GM21786 (cell line): Measurements from ENCODE around the gene BTNL8.
"Not testable (repeated sequence)": the region's sequence is repeated elsewhere in the genome, so short reads cannot be mapped to it uniquely, and the experiment has no call there.

Experiments used
- ATAC-seq: cut with Tn5 transposase; IDR thresholded peaks from one replicate; pipeline ENCODE4 v1.9.1; 2021; ENCODE audit not compliant: unreplicated experiment

The BTNL8 gene

GRCh38 chr5:180874804-180875582 lies 24.0 kb upstream of the BTNL8 start:
- no peak for ATAC-seq

- ATAC-seq: no peak
Measured at GRCh38 chr5:180875860-180876426, 23.0 kb upstream of the BTNL8 start.

- not testable (repeated sequence) for ATAC-seq
Measured at GRCh38 chr5:180885845-180886529, 13.0 kb upstream of the BTNL8 start.

GRCh38 chr5:180889381-180889780 lies 9.6 kb upstream of the BTNL8 start:
- ATAC-seq: no peak

GRCh38 chr5:180895330-180895729 lies 3.6 kb upstream of the BTNL8 start:
- ATAC-seq: not testable (repeated sequence)

GRCh38 chr5:180900178-180900577 lies 1.2 kb downstream of the BTNL8 start:
- ATAC-seq: no peak

GRCh38 chr5:180901319-180902009 lies 2.5 kb downstream of the BTNL8 start:
- no peak for ATAC-seq

- no peak for ATAC-seq
Measured at GRCh38 chr5:180908400-180908799, 9.4 kb downstream of the BTNL8 start.

- ATAC-seq: no peak
Measured at GRCh38 chr5:180908998-180909731, 10.2 kb downstream of the BTNL8 start.

GRCh38 chr5:180909782-180910181 lies 10.8 kb downstream of the BTNL8 start:
- no peak for ATAC-seq

- ATAC-seq: no peak
Measured at GRCh38 chr5:180910182-180910581, 11.2 kb downstream of the BTNL8 start.

- no peak for ATAC-seq
Measured at GRCh38 chr5:180910735-180911134, 11.8 kb downstream of the BTNL8 start.

- no peak for ATAC-seq
Measured at GRCh38 chr5:180914646-180915045, 15.7 kb downstream of the BTNL8 start.

GRCh38 chr5:180915924-180916323 lies 17.0 kb downstream of the BTNL8 start:
- ATAC-seq: no peak

- ATAC-seq: no peak
Measured at GRCh38 chr5:180918380-180918779, 19.4 kb downstream of the BTNL8 start.

- ATAC-seq: no peak
Measured at GRCh38 chr5:180920710-180921109, 21.8 kb downstream of the BTNL8 start.

GRCh38 chr5:180922932-180923331 lies 24.0 kb downstream of the BTNL8 start:
- ATAC-seq: no peak

GRCh38 chr5:180932660-180933059 lies 33.7 kb downstream of the BTNL8 start:
- no peak for ATAC-seq

- ATAC-seq: no peak
Measured at GRCh38 chr5:180935203-180935602, 36.2 kb downstream of the BTNL8 start.

- no peak for ATAC-seq
Measured at GRCh38 chr5:180938294-180938693, 39.3 kb downstream of the BTNL8 start.
